Measurements from ENCODE around the gene UQCC2. TPM values are rescaled to one million over a fixed set of nuclear protein-coding genes. Genes with fewer than 3 reads are reported as not detected.

UQCC2 gene
- total RNA-seq, 2 experiments from 2014 or later = 64.9 to 85.3 TPM

GRCh38 chr6:33677143-33677660 is 34.3 kb downstream of the UQCC2 start:
- no peak for TF ChIP-seq CTCF (conservative IDR thresholded peaks at IDR 0.05; ENCODE audit: low read length)
- no peak for TF ChIP-seq EZH2phosphoT487 (IDR thresholded peaks at IDR 0.05; ENCODE audit: borderline replicate concordance, low read depth, low read length)
- Histone ChIP-seq H3K4me1 (ENCODE audit: insufficient read depth, low read length, poor library complexity, severe bottlenecking) (no peaks in the 10 kb centered on the region), H3K4me2 (ENCODE audit: low read length) (no peak overlapping the region), H3K27ac (ENCODE audit: low read depth, low read length, poor library complexity, severe bottlenecking) (no peak overlapping the region), H2AFZ (ENCODE audit: low read length) (no peak overlapping the region), H3K9me3 (ENCODE audit: low read length) (no peaks in the 10 kb centered on the region), H3K36me3 (ENCODE audit: insufficient read depth, low read length) (peaks cover 97% of the 10 kb centered on the region), H3K4me3 (ENCODE audit: low read depth, low read length, poor library complexity, severe bottlenecking) (no peak overlapping the region), H3K9me2 (ENCODE audit: insufficient read depth, low read length) (no peaks in the 10 kb centered on the region), H4K20me1 (ENCODE audit: insufficient read depth, low read length) (no peaks in the 10 kb centered on the region), H3K79me2 (ENCODE audit: insufficient read depth, low read depth, low read length) (no peaks in the 10 kb centered on the region)
- CTCF ChIA-PET (ENCODE audit: unreplicated experiment) = no interaction called here
- DNase-seq (ENCODE audit: low spot score) = no peak
- intact Hi-C loops (cut with micrococcal nuclease; ENCODE audit: unreplicated experiment) = no loop called here
- POLR2A ChIA-PET = no interaction called here
- BruUV-seq (replicated peaks) = TSS peak; percentile 39

GRCh38 chr6:33676416-33677142 is 34.9 kb downstream of the UQCC2 start:
- no peaks in the 10 kb centered on the region for H3K9me3 ChIP-seq (ENCODE audit: low read length)
- H3K36me3 ChIP-seq (ENCODE audit: insufficient read depth, low read length) = peaks cover 98% of the 10 kb centered on the region
- intact Hi-C loops (cut with micrococcal nuclease; ENCODE audit: unreplicated experiment) = no loop called here
- no peak for DNase-seq (ENCODE audit: low spot score)
- no peak overlapping the region for H3K4me2 ChIP-seq (ENCODE audit: low read length)
- no peaks in the 10 kb centered on the region for H3K4me1 ChIP-seq (ENCODE audit: insufficient read depth, low read length, poor library complexity, severe bottlenecking)
- no TSS peak for BruUV-seq (replicated peaks)
- TF ChIP-seq EZH2phosphoT487 (IDR thresholded peaks at IDR 0.05; ENCODE audit: borderline replicate concordance, low read depth, low read length) = no peak
- no peak for TF ChIP-seq CTCF (conservative IDR thresholded peaks at IDR 0.05; ENCODE audit: low read length)
- ChIA-PET POLR2A (no interaction called here), CTCF (ENCODE audit: unreplicated experiment) (no interaction called here)
- H3K79me2 ChIP-seq (ENCODE audit: insufficient read depth, low read depth, low read length) = no peaks in the 10 kb centered on the region
- no peak overlapping the region for H3K4me3 ChIP-seq (ENCODE audit: low read depth, low read length, poor library complexity, severe bottlenecking)
- H2AFZ ChIP-seq (ENCODE audit: low read length) = no peak overlapping the region
- no peak overlapping the region for H3K27ac ChIP-seq (ENCODE audit: low read depth, low read length, poor library complexity, severe bottlenecking)
- H4K20me1 ChIP-seq (ENCODE audit: insufficient read depth, low read length) = no peaks in the 10 kb centered on the region
- no peaks in the 10 kb centered on the region for H3K9me2 ChIP-seq (ENCODE audit: insufficient read depth, low read length)

- Histone ChIP-seq H2AFZ (ENCODE audit: low read length) (no peak overlapping the region), H3K27ac (ENCODE audit: low read depth, low read length, poor library complexity, severe bottlenecking) (no peak overlapping the region), H3K9me3 (ENCODE audit: low read length) (no peaks in the 10 kb centered on the region), H3K4me3 (ENCODE audit: low read depth, low read length, poor library complexity, severe bottlenecking) (no peak overlapping the region), H3K4me1 (ENCODE audit: insufficient read depth, low read length, poor library complexity, severe bottlenecking) (no peaks in the 10 kb centered on the region), H4K20me1 (ENCODE audit: insufficient read depth, low read length) (no peaks in the 10 kb centered on the region), H3K4me2 (ENCODE audit: low read length) (no peak overlapping the region), H3K79me2 (ENCODE audit: insufficient read depth, low read depth, low read length) (no peaks in the 10 kb centered on the region), H3K36me3 (ENCODE audit: insufficient read depth, low read length) (peaks cover 98% of the 10 kb centered on the region), H3K9me2 (ENCODE audit: insufficient read depth, low read length) (no peaks in the 10 kb centered on the region)
- TF ChIP-seq EZH2phosphoT487 (IDR thresholded peaks at IDR 0.05; ENCODE audit: borderline replicate concordance, low read depth, low read length) (no peak), CTCF (conservative IDR thresholded peaks at IDR 0.05; ENCODE audit: low read length) (no peak)
- intact Hi-C loops (cut with micrococcal nuclease; ENCODE audit: unreplicated experiment) = no loop called here
- CTCF ChIA-PET (ENCODE audit: unreplicated experiment) = no interaction called here
- BruUV-seq (replicated peaks) = no TSS peak
- POLR2A ChIA-PET = no interaction called here
- DNase-seq (ENCODE audit: low spot score) = no peak
Measured at GRCh38 chr6:33675968-33676367, 35.5 kb downstream of the UQCC2 start.
